Coronary artery (tissue), 2 donors: ENCODE data around the gene ODAM.
"Not testable (repeated sequence)": the region's sequence is repeated elsewhere in the genome, so short reads cannot be mapped to it uniquely, and the experiment has no call there.

Experiments
- DNase-seq: peaks from one replicate; pipeline ENCODE4 v3.0.0-alpha.2; 2017; ENCODE audit warnings: low spot score
- H3K27ac ChIP-seq, 2 donors: fragments of 200-600 bp; sonication (generic); one replicate each; pipeline ENCODE4 v1.5.1; 2016 to 2019
- H3K4me3 ChIP-seq: fragments of 200-600 bp; sonication (generic); 2 replicates; pipeline ENCODE4 v1.5.1; 2016; ENCODE audit warnings: mild to moderate bottlenecking, moderate library complexity
- CTCF ChIP-seq: fragments of 200-600 bp; sonication (generic); IDR thresholded peaks from one replicate; pipeline ENCODE4 v1.5.1; 2019; ENCODE audit warnings: antibody characterized with exemption

The ODAM gene

GRCh38 chr4:70191647-70192046 lies 3.9 kb upstream of the ODAM start:
- no peak for DNase-seq
- H3K27ac ChIP-seq = no peak overlapping the region
- H3K4me3 ChIP-seq = no peak overlapping the region
- no peak for TF ChIP-seq CTCF

- no peak for TF ChIP-seq CTCF
- Histone ChIP-seq H3K4me3 (no peak overlapping the region), H3K27ac (no peak overlapping the region)
- DNase-seq = no peak
Measured at GRCh38 chr4:70192895-70193294, 2.6 kb upstream of the ODAM start.

- H3K4me3 ChIP-seq = no peak overlapping the region
- no peak for TF ChIP-seq CTCF
- H3K27ac ChIP-seq = no peak overlapping the region
- no peak for DNase-seq
Measured at GRCh38 chr4:70196857-70197256, 1.3 kb downstream of the ODAM start.

GRCh38 chr4:70197842-70198241 lies 2.3 kb downstream of the ODAM start:
- H3K4me3 ChIP-seq = no peak overlapping the region
- H3K27ac ChIP-seq = no peak overlapping the region
- TF ChIP-seq CTCF = no peak
- no peak for DNase-seq

GRCh38 chr4:70203601-70204000 lies 8.1 kb downstream of the ODAM start:
- Histone ChIP-seq H3K4me3 (no peak overlapping the region), H3K27ac (no peak overlapping the region)
- DNase-seq = no peak
- no peak for TF ChIP-seq CTCF

GRCh38 chr4:70212752-70213151 lies 17.2 kb downstream of the ODAM start:
- H3K4me3 ChIP-seq, DNase-seq, H3K27ac ChIP-seq: not testable (repeated sequence)

- not testable (repeated sequence) for DNase-seq, H3K4me3 ChIP-seq, H3K27ac ChIP-seq
Measured at GRCh38 chr4:70216109-70216508, 20.6 kb downstream of the ODAM start.

GRCh38 chr4:70216550-70216949 lies 21.0 kb downstream of the ODAM start:
- DNase-seq, H3K27ac ChIP-seq, H3K4me3 ChIP-seq: not testable (repeated sequence)

GRCh38 chr4:70221389-70221788 lies 25.9 kb downstream of the ODAM start:
- H3K4me3 ChIP-seq, DNase-seq, H3K27ac ChIP-seq: not testable (repeated sequence)

- H3K27ac ChIP-seq, H3K4me3 ChIP-seq, DNase-seq: not testable (repeated sequence)
Measured at GRCh38 chr4:70221818-70222217, 26.3 kb downstream of the ODAM start.
